H1 (cell line): ENCODE results near the gene NLRP7. TPM values are rescaled to one million over a fixed set of nuclear protein-coding genes. Genes with fewer than 3 reads are reported as not detected.

Source experiments
- CTCF ChIA-PET: fragments of 300-600 bp; sonication (Branson Sonifier 250); formaldehyde crosslinking; loops from one replicate; lab custom pipeline; 2021; ENCODE audit not compliant: partially characterized antibody; lab: Charles Lee
- POLR2A ChIA-PET: fragments of 300-600 bp; sonication (Branson Sonifier 250); formaldehyde crosslinking; loops from one replicate; lab custom pipeline; 2021; ENCODE audit warnings: inconsistent platforms; ENCODE audit not compliant: partially characterized antibody; lab: Charles Lee
- DNase-seq, 2 experiments: peaks; one replicate each; pipeline versions ENCODE4 v3.0.0 to v3.0.0-alpha.2; 2010 to 2022; ENCODE audit warnings: low spot score in 2 of 2, low read depth in 1 of 2, mixed read lengths in 1 of 2
- FAIRE-seq: peaks from 2 replicates; lab custom pipeline; 2011; peaks lifted over from hg19 to GRCh38; lab: Jason Lieb, UNC
- H2AFZ ChIP-seq: 2 replicates; pipeline ENCODE4 v1.8.1; 2012; ENCODE audit warnings: low read length, inconsistent platforms
- H2AK5ac ChIP-seq: 2 replicates; pipeline ENCODE4 v1.6.1; 2013; ENCODE audit warnings: low read depth, low read length
- H2BK120ac ChIP-seq: replicated peaks from 2 replicates; pipeline ENCODE3; 2013; ENCODE audit warnings: low read depth, low read length, inconsistent platforms
- H2BK12ac ChIP-seq: 2 replicates; pipeline ENCODE4 v1.6.1; 2013; ENCODE audit warnings: low read depth, low read length
- H2BK15ac ChIP-seq: 2 replicates; pipeline ENCODE4 v1.6.1; 2013; ENCODE audit warnings: low read length
- H2BK20ac ChIP-seq: 2 replicates; pipeline ENCODE4 v1.6.1; 2013; ENCODE audit warnings: low read length
- H2BK5ac ChIP-seq: 2 replicates; pipeline ENCODE4 v1.6.1; 2013; ENCODE audit warnings: low read depth, low read length
- H3K14ac ChIP-seq: 2 replicates; pipeline ENCODE4 v1.6.1; 2013; ENCODE audit warnings: inconsistent platforms; ENCODE audit not compliant: insufficient read length
- H3K18ac ChIP-seq: 2 replicates; pipeline ENCODE4 v1.6.1; 2013; ENCODE audit warnings: low read length; ENCODE audit errors: extremely low read depth
- H3K23ac ChIP-seq: 2 replicates; pipeline ENCODE4 v1.6.1; 2013; ENCODE audit warnings: inconsistent platforms; ENCODE audit not compliant: insufficient read length
- H3K23me2 ChIP-seq: 2 replicates; pipeline ENCODE4 v1.6.1; 2013; ENCODE audit warnings: low read depth, low read length
- H3K27ac ChIP-seq: 2 replicates; pipeline ENCODE4 v1.6.1; 2011; ENCODE audit warnings: low read depth, low read length, inconsistent platforms
- H3K27me3 ChIP-seq, 4 experiments: replicated peaks in 1 of 4; 1 replicate in 1 of 4; 2 replicates in 3 of 4; pipeline versions ENCODE4 v1.6.1 to v1.8.1; 2011 to 2013; ENCODE audit warnings: low read length in 3 of 4, mild to moderate bottlenecking in 3 of 4, inconsistent platforms in 2 of 4, mixed read lengths in 2 of 4, moderate library complexity in 1 of 4; ENCODE audit not compliant: control insufficient read depth in 3 of 4, insufficient read depth in 3 of 4; ENCODE audit errors: extremely low read depth in 1 of 4
- H3K36me3 ChIP-seq, 4 experiments: 2 replicates each; pipeline versions ENCODE4 v1.6.1 to v1.8.1; 2011 to 2013; ENCODE audit warnings: mild to moderate bottlenecking in 4 of 4, low read length in 3 of 4, moderate library complexity in 2 of 4, control low read depth in 1 of 4, inconsistent platforms in 1 of 4; ENCODE audit not compliant: insufficient read depth in 4 of 4, control insufficient read depth in 2 of 4
- H3K4ac ChIP-seq: replicated peaks from 2 replicates; pipeline ENCODE3; 2013; ENCODE audit warnings: low read length, low read depth, mixed read lengths, inconsistent platforms; ENCODE audit not compliant: insufficient read length
- H3K4me1 ChIP-seq, 4 experiments: replicated peaks in 1 of 4; 1 replicate in 1 of 4; 2 replicates in 3 of 4; pipeline versions ENCODE4 v1.6.1 to v1.8.1; 2011 to 2013; ENCODE audit warnings: low read length in 3 of 4, inconsistent platforms in 2 of 4, mixed read lengths in 1 of 4; ENCODE audit not compliant: insufficient read depth in 4 of 4, control insufficient read depth in 3 of 4
- H3K4me2 ChIP-seq, 2 experiments: 2 replicates each; pipeline versions ENCODE4 v1.6.1 to v1.8.1; 2011 to 2013; ENCODE audit warnings: low read depth in 2 of 2, low read length in 2 of 2, control low read depth in 1 of 2, inconsistent platforms in 1 of 2, mild to moderate bottlenecking in 1 of 2; ENCODE audit not compliant: insufficient read depth in 1 of 2
- H3K4me3 ChIP-seq, 4 experiments: fragments of 200-600, 300-600 bp in 1 of 4; sonication (generic), shearing (Covaris generic), sonication (Bioruptor Twin) in 1 of 4; 2 replicates each; pipeline versions ENCODE4 v1.5.1 to v1.8.1; 2011 to 2016; ENCODE audit warnings: low read length in 4 of 4, low read depth in 3 of 4, control low read depth in 2 of 4, inconsistent platforms in 2 of 4, mild to moderate bottlenecking in 2 of 4, mixed read lengths in 1 of 4, moderate library complexity in 1 of 4; ENCODE audit not compliant: insufficient read depth in 2 of 4; ENCODE audit errors: extremely low read depth in 1 of 4
- H3K56ac ChIP-seq: replicated peaks from 2 replicates; pipeline ENCODE3; 2013; ENCODE audit warnings: low read depth, mild to moderate bottlenecking, mixed read lengths, low read length, inconsistent platforms; ENCODE audit not compliant: insufficient read length
- H3K79me1 ChIP-seq: 2 replicates; pipeline ENCODE4 v1.6.1; 2013; ENCODE audit warnings: low read depth, low read length, control low read depth
- H3K79me2 ChIP-seq, 2 experiments: 2 replicates each; pipeline versions ENCODE4 v1.6.1 to v1.8.1; 2012 to 2013; ENCODE audit warnings: low read length in 2 of 2, mild to moderate bottlenecking in 2 of 2, inconsistent platforms in 1 of 2; ENCODE audit not compliant: insufficient read depth in 2 of 2, control insufficient read depth in 1 of 2
- H3K9ac ChIP-seq, 4 experiments: replicated peaks in 1 of 4; 1 replicate in 1 of 4; 2 replicates in 3 of 4; pipeline versions ENCODE4 v1.6.1 to v1.8.1; 2011 to 2013; ENCODE audit warnings: low read depth in 3 of 4, low read length in 3 of 4, control low read depth in 2 of 4, mild to moderate bottlenecking in 2 of 4, moderate library complexity in 2 of 4, inconsistent platforms in 1 of 4; ENCODE audit errors: extremely low read depth in 1 of 4
- H3K9me3 ChIP-seq, 2 experiments: 2 replicates each; pipeline versions ENCODE4 v1.6.1 to v1.8.1; 2012 to 2013; ENCODE audit warnings: mild to moderate bottlenecking in 2 of 2, moderate library complexity in 2 of 2, control low read depth in 1 of 2, inconsistent platforms in 1 of 2, low read depth in 1 of 2, low read length in 1 of 2, mixed read lengths in 1 of 2; ENCODE audit not compliant: insufficient read depth in 2 of 2
- H4K20me1 ChIP-seq, 2 experiments: replicated peaks in 1 of 2; 2 replicates each; pipeline versions ENCODE3 to v1.8.1; 2011 to 2013; ENCODE audit warnings: inconsistent platforms in 2 of 2, low read length in 2 of 2, mild to moderate bottlenecking in 1 of 2; ENCODE audit not compliant: insufficient read depth in 2 of 2, control insufficient read depth in 1 of 2
- H4K5ac ChIP-seq: 2 replicates; pipeline ENCODE4 v1.6.1; 2013; ENCODE audit warnings: low read length, low read depth, mixed read lengths, inconsistent platforms; ENCODE audit not compliant: insufficient read length
- H4K8ac ChIP-seq: 2 replicates; pipeline ENCODE4 v1.8.0; 2013; ENCODE audit warnings: mild to moderate bottlenecking, moderate library complexity, low read length, inconsistent platforms; ENCODE audit not compliant: insufficient read depth; ENCODE audit errors: extremely low read depth
- H4K91ac ChIP-seq: replicated peaks from 2 replicates; pipeline ENCODE3; 2013; ENCODE audit warnings: low read length, mixed read lengths, inconsistent platforms; ENCODE audit not compliant: insufficient read length
- CREB1 ChIP-seq: IDR thresholded peaks from 2 replicates; pipeline ENCODE4 v1.6.1; 2012; ENCODE audit warnings: inconsistent platforms
- KDM4A ChIP-seq: IDR thresholded peaks from one replicate; pipeline ENCODE4 v1.7.1; 2012; ENCODE audit warnings: low read depth, mild to moderate bottlenecking, moderate library complexity, low read length, inconsistent platforms; ENCODE audit not compliant: severe bottlenecking
- SP4 ChIP-seq: IDR thresholded peaks from 2 replicates; pipeline ENCODE4 v1.6.1; 2012; ENCODE audit warnings: low read length, inconsistent platforms
- TAF1 ChIP-seq: IDR thresholded peaks from 2 replicates; pipeline ENCODE4 v1.6.1; 2011; ENCODE audit warnings: mild to moderate bottlenecking, low read depth, low read length
- WGBS, 2 experiments: shearing (Covaris generic) in 1 of 2; methylation state at CpG; one replicate each; pipeline versions ENCODE4 v1.1.6 to v1.1.7; 2013 to 2015; ENCODE audit warnings: low lambda C conversion rate in 2 of 2, mixed read lengths in 2 of 2, inconsistent platforms in 1 of 2, low coverage in 1 of 2, missing lambda C conversion rate in 1 of 2; ENCODE audit not compliant: insufficient replicate concordance in 2 of 2, insufficient coverage in 1 of 2, insufficient read length in 1 of 2; ENCODE audit errors: extremely low coverage in 1 of 2, missing lambda C conversion rate in 1 of 2; 5-methylcytosine and 5-hydroxymethylcytosine counted together
- long read RNA-seq, 2 experiments: library from RNA in 1 of 2; library from capped mRNA in 1 of 2; stranded (forward); transcript quantifications; one replicate each; pipeline ENCODE4 v2.0.0, GENCODE V29; 2021; ENCODE audit warnings: inconsistent platforms in 1 of 2
- polyA minus RNA-seq, 3 experiments: library from RNA; depleted of rRNA, polyadenylated mRNA; stranded (reverse); fragments of >200 nt; gene quantifications; 1 replicate in 2 of 3; 2 replicates in 1 of 3; pipeline ENCODE4 v1.2.3, GENCODE V29; 2011
- polyA plus RNA-seq, 7 experiments: library from polyadenylated mRNA; depleted of rRNA in 3 of 7; stranded (reverse) in 5 of 7; unstranded in 2 of 7; fragments of >200 nt in 5 of 7; fragments of 200-250 nt in 2 of 7; gene quantifications; 1 replicate in 5 of 7; 2 replicates in 1 of 7; 4 replicates in 1 of 7; pipeline versions ENCODE4 v1.2.1 to v1.2.3, GENCODE V29; 2011 to 2013; ENCODE audit warnings: missing spikeins in 2 of 7, mixed read lengths in 2 of 7
- total RNA-seq: library from RNA; stranded (reverse); fragmentation: NEBNext Ultra II Directional; extraction: Animal tissue kit (Norgen Biotek cat#: 25700); gene quantifications from 2 replicates; pipeline ENCODE4 v1.2.1, GENCODE V29; 2021
- TF ChIP-seq, protein P1 (sequence below): IDR thresholded peaks from 2 replicates; pipeline ENCODE4 v1.6.1; 2012; ENCODE audit warnings: inconsistent platforms

NLRP7 gene
- 0.91 and 0.96 TPM in 2 replicates for total RNA-seq
- 0.75 and 1.2 TPM in 2 replicates for polyA plus RNA-seq (2011; rRNA removed)
- 1.1 TPM for polyA plus RNA-seq (2011; cell fraction: cytosol; rRNA removed)
- polyA plus RNA-seq (2011; cell fraction: nucleus; rRNA removed) = 0.87 TPM
- polyA plus RNA-seq (2012, experiment 1 of 2) = 0.95 to 1.8 TPM (median 1.5 TPM) in 4 replicates
- polyA plus RNA-seq (2012, experiment 2 of 2) = 0.51 TPM
- polyA plus RNA-seq (2013, experiment 1 of 2) = 0.67 TPM
- polyA plus RNA-seq (2013, experiment 2 of 2) = 0.88 TPM
- polyA minus RNA-seq (2011; rRNA and poly(A)+ RNA removed) = 1.1 and 1.7 TPM in 2 replicates
- polyA minus RNA-seq (2011; cell fraction: cytosol; rRNA and poly(A)+ RNA removed) = 0.59 TPM
- polyA minus RNA-seq (2011; cell fraction: nucleus; rRNA and poly(A)+ RNA removed) = 0.20 TPM
- long read RNA-seq, experiment 1 = 0 reads
- long read RNA-seq, experiment 2 = 0 reads

DNA sequence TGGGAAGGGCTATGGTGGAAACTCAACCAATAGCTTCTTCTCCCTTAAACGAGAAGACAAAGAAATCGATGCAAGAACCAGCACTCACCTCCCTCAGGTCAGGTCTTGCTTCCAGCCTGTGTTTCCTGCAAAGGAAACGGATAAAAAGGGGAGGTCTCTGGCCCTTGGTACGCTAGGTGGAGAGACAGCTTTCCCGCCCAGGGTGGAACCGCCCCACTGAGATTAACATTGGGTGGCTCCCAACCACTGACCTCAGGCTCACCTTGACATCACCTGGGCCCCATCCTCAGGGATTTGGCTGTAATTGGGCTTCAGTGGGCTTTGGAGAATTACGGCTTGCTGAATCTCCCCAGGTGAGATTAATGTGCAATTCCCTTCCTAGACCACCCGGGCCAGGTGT, at the start of gene NLRP7:
Gene NLRP7 (minus strand): TSS at position 150 of the 400 bp plus-strand sequence.
- Histone ChIP-seq H2BK5ac (no peak within 1 kb of the TSS), H2BK20ac (no peak within 1 kb of the TSS), H2BK12ac (no peak within 1 kb of the TSS), H4K91ac (no peak within 1 kb of the TSS), H2AFZ (no peak within 1 kb of the TSS), H3K9me3 (no peaks in the 10 kb centered on the region), H3K23ac (no peak within 1 kb of the TSS), H3K18ac (no peak within 1 kb of the TSS), H3K14ac (no peak within 1 kb of the TSS), H3K4ac (no peak within 1 kb of the TSS), H3K23me2 (no peaks in the 10 kb centered on the region), H4K8ac (no peak within 1 kb of the TSS), H4K5ac (no peak within 1 kb of the TSS), H3K36me3 (no peaks in the 10 kb centered on the region), H3K79me1 (no peaks in the 10 kb centered on the region), H3K56ac (no peak within 1 kb of the TSS), H3K79me2 (no peaks in the 10 kb centered on the region), H3K4me1 (peaks cover 0 to 5% (median 2%) of the 10 kb centered on the region in 4 experiments; a peak in 2 of 7 replicates), H2BK120ac (no peak within 1 kb of the TSS), H4K20me1 (no peaks in the 10 kb centered on the region), H3K4me2 (no peak within 1 kb of the TSS), H3K27me3 (no peaks in the 10 kb centered on the region; a peak in 1 of 7 replicates), H2BK15ac (no peak within 1 kb of the TSS), H2AK5ac (no peak within 1 kb of the TSS), H3K9ac (no peak within 1 kb of the TSS), H3K27ac (no peak within 1 kb of the TSS), H3K4me3 (no peak within 1 kb of the TSS)
- ChIA-PET POLR2A (interaction anchor here (0.7 kb wide), 2 partner anchors 36 to 43 kb away, joined by 3 read pairs; no protein-coding TSS in a partner anchor), CTCF (interaction anchor here (0.8 to 1.2 kb wide), 2 partner anchors 66 to 469 kb away, joined by 4 read pairs; no protein-coding TSS in a partner anchor)
- DNase-seq (no peak), FAIRE-seq (no peak)
- TF ChIP-seq, protein P1, sequence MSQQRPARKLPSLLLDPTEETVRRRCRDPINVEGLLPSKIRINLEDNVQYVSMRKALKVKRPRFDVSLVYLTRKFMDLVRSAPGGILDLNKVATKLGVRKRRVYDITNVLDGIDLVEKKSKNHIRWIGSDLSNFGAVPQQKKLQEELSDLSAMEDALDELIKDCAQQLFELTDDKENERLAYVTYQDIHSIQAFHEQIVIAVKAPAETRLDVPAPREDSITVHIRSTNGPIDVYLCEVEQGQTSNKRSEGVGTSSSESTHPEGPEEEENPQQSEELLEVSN = 0 out of 2 replicates have a peak, but pooled peaks have one; percentile 15
- TF ChIP-seq CREB1 (no peak), TAF1 (no peak), SP4 (no peak), KDM4A (no peak)
- WGBS, 2 experiments = 91% methylated on average over 8 of the region's 8 CpGs; no CpG with 5 or more reads in 1 of the 2 experiments
